GM18870 (cell line): ENCODE data around the gene ARL15.

Experiments
- ATAC-seq: cut with Tn5 transposase; IDR thresholded peaks from one replicate; pipeline ENCODE4 v1.9.1; 2021; ENCODE audit warnings: moderate library complexity; ENCODE audit not compliant: unreplicated experiment

The ARL15 gene

DNA sequence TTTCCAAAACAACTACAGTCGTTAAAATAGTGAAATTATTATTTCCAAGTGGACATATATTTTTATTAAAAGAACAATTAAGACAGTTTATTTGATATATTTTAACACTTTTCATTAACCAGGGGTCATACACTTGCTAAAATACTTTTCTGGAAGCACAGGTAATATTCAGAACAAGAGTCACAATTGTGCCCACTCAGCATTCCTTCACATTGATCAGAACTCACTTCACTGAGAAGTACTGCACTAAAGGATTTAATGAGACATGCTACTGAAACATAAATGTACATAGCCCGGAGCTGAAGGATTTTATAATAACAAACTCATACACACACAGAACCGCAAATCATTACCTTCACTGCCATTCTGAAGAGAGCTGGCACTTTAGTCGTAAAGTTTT is 361.8 kb downstream of the ARL15 start:
- ATAC-seq = no peak

DNA sequence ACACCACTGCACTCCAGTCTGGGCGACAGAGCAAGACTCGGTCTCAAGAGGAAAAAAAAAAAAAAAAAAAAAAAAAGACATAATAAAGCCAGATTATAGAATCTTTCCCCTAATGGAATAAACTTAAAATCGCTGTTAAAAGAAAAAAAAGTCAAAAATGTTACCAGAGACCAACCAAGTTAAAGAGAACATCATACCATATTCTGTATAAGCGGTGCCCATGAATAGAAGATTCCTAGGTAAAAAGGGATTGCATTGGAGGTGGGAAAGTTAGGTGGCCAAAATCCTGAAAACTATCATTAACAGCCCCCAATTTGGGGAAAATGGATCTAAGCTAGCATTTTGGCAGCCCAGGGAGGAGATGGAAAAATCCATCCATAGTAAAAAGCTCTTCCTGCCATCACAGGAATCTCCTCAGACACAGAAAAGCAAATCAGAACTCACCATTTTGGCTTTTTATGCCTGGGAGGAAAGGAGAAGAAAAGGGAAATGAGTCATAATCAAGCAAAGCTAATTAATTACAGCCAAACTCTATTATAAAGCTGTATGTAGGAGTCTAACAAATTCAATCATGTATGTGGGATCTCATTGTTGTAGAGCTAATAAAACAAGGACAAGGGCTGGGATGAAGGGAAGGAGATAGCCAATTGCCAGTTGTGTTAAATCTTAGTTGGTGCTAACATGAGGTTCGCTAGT is 363.8 kb downstream of the ARL15 start:
- ATAC-seq = no peak

GRCh38 chr5:53944981-53945380 is 365.4 kb downstream of the ARL15 start:
- no peak for ATAC-seq

GRCh38 chr5:53943938-53944337 is 366.4 kb downstream of the ARL15 start:
- no peak for ATAC-seq

DNA sequence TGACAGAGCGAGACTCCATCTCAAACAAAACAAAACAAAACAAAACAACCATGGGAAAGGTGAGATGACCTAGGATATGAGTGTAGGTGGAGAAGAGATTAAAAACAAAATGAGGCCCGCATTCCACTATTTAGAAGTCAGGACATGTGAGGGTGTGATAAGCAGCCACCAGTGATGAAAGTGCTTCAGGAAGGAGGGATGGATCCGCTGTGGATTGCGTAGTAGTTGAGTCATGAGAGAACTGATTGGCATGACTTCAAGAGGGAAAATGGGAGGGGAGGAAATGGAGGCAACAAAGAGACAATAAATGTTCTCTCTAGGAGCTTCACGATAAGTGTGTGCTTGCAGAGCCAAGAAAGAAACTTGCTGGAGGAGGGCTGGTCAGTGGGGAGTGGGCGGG is 367.6 kb downstream of the ARL15 start:
- no peak for ATAC-seq

DNA sequence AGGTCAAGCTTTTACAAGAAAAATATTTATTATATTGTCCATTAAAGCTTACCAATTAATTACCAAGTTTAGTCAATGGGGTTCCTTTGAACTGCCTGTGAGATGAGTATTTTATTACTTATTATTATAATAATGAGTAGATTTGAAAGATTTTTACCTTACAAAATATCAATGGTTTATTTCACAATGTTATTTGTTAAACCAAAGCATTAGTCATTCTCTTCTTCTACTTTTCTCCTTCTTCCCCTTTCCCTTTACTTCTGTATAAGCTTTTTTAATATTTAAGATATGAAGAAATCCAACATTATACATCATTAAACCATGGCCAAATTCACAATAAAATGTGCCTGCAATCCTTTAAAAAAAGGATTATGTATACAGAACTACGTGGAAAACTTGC is 369.5 kb downstream of the ARL15 start:
- no peak for ATAC-seq

DNA sequence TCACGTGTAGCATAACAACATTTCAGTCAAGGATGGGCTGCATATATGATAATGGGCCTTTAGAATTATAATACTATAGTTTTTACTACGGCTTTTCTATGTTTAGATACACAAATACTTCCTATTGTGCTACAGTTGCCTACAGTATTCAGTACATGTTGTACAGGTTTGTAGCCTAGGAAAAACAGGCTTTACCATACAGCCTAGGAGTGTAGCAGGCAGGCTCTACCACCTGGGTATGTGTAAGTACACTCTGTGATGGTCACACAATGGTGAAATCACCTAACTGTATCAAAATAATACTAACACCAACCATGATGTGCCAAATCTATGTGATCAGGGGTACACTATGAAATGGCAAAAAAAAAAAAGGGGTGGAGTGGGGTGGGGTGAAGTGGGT is 372.9 kb downstream of the ARL15 start:
- ATAC-seq = no peak

DNA sequence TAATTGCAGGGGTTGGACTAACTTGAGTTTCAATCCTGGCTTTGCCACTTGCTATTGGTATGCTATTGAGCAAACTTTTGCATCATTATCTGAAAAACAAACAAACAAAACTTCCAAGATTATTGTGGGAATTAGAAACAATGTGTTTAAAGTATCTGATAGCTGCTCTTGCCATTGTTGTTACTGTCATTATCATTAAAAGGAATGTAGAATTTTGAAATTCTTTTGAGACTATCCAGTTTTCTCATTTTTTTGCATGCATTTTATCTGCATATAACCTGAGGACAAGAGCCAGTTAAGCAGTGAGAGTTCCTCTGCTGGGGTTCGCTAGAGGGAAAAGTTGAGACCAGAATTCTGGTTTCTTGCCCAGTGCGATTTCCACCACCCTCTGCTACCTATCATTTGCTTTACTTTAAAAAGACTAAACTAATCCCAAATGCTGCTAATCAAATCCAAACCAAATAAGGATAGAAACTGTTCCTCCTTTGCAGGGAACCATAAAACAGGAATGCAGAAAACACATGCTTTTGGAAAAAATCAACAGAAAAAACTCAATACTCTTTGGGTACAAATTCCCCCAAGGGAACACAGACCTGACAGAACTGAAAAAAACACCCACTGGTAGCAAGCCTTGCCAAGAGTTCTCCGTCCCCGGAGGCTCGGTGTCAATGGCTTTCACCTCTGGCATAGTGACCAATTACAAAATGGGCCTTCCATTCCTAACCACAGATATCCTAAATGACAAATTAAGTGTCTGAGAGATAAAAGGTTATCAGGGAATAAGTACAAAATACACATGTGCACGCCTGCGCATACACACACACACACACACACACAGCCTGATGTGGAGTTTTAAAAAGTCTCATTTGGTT is 373.7 kb downstream of the ARL15 start:
- no peak for ATAC-seq

DNA sequence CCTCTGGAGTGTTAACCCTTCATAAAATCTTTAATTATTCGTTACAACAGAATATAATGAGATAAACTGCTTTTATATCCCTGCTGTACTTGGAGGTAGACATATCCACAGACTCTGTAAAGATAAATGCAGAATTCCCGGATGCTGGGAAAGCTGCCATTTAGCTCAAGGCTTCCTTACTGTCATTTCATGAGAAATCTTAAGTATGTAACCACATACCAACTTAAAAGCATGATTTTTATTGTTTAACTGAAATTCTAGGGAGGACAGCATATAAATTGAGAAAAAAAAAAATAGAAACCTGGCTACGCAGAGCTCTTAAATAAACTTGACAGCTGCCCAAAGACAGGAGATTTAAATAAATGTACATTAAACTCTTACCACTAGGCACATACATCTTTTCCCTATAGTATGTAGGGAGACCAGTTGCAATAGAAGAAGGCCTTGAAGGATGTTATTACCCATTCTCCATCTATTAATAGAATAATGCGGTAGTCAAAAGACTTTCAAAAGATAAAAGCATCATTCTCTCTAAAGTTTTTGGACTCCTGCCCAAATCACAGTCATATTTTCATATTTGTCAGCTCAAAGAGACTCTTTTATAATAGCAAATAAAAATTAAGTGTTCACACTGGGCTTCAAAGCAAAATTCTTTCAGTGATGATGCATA is 376.1 kb downstream of the ARL15 start:
- ATAC-seq = no peak

DNA sequence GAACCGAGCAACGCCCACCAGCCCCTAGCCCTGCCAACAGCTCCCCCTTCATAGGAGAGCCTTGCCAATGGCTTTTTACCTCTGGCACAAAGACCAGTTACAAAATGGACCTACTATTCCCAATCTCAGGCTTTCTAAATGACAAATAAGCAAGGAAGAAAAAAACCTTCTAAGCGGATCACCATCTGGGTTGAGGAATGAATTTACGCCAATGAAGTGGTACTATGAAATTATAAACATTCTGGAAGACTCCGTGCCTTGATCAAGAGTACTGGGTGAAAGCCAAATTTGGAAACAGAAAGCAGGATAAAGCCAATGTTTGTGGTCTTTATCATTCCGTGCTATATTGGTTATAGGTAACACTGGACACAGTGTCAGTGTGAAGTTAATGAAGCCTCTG is 378.0 kb downstream of the ARL15 start:
- ATAC-seq = no peak

GRCh38 chr5:53930457-53930856 is 379.9 kb downstream of the ARL15 start:
- no peak for ATAC-seq

- no peak for ATAC-seq
Measured at GRCh38 chr5:53929570-53929969, 380.8 kb downstream of the ARL15 start.

DNA sequence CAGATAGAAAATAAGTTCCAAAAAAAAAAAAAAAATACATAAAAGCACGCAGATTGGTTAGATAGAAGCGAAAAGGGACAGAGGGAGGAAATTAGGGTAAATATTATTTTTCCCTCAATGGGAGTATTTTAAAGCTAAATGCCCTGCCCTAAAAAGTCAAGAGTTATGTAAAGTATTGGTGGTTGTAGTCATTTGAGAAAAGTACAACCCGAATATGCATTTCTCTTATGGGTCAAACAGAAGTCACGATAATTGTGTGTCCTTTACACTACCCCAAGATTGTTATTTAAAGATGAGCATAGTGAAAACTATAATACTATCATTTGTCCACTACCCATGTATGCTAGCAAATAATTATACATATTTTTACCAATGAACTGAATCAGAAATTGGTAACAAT is 381.2 kb downstream of the ARL15 start:
- no peak for ATAC-seq

- ATAC-seq = no peak
Measured at GRCh38 chr5:53928641-53929040, 381.7 kb downstream of the ARL15 start.

- no peak for ATAC-seq
Measured at GRCh38 chr5:53927668-53928247, 382.6 kb downstream of the ARL15 start.

GRCh38 chr5:53926026-53926425 is 384.3 kb downstream of the ARL15 start:
- no peak for ATAC-seq

GRCh38 chr5:53924392-53924791 is 386.0 kb downstream of the ARL15 start:
- ATAC-seq = no peak

- no peak for ATAC-seq
Measured at GRCh38 chr5:53923961-53924360, 386.4 kb downstream of the ARL15 start.

DNA sequence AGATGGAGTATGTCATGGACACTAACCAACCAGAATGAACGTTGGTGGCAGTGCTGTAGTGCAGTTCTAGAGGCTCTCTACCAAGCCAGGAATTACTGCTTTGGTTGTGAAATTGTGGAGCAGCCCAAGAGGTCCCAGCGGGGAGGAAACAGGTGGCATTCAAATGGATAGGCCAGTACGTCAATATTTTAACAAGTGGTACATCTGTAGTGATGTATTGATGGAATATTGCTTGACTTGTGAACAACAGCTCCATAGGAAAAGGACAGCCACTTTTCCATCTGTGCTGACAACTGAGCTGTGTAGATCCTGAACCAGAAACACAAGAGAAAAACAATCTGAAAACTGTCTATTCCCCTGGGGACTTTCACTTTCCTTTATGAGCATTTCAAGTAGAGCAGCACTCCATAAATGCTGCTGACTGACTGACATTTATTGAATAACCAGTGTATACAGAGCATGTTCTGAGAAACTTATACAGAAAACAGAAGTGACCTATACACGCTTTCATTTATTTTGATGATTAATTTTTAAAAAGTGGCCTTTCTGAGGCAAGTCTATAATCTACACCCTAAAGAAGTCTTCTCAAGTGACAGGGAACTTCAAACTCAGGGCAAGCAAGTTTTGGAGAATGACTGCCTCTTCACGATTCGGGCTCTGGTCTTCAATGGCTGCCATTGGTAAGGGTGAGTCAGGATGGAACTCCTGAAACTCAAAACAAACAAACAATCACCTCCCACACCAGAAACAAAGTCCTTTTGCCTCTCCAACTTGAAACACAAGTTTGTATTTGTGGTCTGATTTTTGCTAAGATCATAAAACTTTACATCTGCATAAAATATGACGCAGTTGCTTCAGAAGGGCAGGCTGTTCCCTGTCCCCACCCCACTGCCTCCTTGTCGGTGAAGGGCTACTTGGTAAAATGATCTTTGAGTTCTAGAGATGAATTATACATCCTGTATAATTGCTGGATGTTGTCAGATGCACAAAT is 387.6 kb downstream of the ARL15 start:
- no peak for ATAC-seq

GRCh38 chr5:53917826-53918225 is 392.5 kb downstream of the ARL15 start:
- ATAC-seq = no peak
